Stimulated activated CD4-positive, alpha-beta T cell treated with anti-CD3 and anti-CD28 coated beads, Interleukin-4, amount 100 ng/mL, for 1 hour (primary cell): ENCODE data around the gene CPLX1.
"Not testable (repeated sequence)": the region's sequence is repeated elsewhere in the genome, so short reads cannot be mapped to it uniquely, and the experiment has no call there.

Source experiments
- DNase-seq: peaks from one replicate; pipeline ENCODE4 v3.0.0-alpha.2; 2020

CPLX1 gene

DNA sequence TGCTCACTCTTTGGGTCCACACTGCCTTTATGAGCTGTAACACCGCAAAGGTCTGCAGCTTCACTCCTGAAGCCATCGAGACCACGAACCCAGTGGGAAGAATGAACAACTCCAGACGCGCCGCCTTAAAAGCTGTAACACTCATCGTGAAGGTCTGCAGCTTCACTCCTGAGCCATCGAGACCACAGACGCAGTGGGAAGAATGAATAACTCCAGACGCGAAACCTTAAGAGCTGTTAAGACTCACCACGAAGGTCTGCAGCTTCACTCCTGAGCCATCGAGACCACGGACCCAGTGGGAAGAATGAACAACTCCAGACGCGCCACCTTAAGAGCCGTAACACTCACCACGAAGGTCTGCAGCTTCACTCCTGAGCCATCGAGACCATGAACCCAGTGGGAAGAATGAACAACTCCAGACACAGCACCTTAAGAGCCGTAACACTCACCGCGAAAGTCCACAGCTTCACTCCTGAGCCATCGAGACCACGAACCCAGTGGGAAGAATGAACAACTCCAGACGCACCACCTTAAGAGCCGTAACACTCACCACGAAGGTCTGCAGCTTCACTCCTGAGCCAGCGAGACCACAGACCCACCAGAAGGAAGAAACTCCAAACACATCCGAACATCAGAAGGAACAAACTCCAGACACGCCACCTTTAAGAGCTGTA is 51.4 kb downstream of the CPLX1 start:
- not testable (repeated sequence) for DNase-seq

DNA sequence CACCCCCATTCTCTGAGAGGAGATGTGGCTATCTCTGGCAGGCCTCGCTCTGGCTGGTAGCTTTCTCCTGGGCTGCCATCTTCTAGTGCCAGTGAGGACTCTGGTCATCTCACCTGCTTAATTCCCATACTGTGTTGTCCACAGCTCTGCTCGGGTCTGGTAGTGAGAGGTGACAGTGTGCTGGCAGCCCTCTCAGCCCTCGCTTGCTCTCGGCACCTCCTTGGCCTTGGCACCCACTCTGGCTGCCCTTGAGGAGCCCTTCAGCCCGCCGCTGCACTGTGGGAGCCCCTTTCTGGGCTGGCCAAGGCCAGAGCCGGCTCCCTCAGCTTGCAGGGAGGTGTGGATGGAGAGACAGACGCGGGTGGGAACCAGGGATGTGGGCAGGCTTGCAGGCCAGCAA is 52.7 kb downstream of the CPLX1 start:
- no peak for DNase-seq

GRCh38 chr4:772776-773175 is 53.2 kb downstream of the CPLX1 start:
- DNase-seq = no peak

DNA sequence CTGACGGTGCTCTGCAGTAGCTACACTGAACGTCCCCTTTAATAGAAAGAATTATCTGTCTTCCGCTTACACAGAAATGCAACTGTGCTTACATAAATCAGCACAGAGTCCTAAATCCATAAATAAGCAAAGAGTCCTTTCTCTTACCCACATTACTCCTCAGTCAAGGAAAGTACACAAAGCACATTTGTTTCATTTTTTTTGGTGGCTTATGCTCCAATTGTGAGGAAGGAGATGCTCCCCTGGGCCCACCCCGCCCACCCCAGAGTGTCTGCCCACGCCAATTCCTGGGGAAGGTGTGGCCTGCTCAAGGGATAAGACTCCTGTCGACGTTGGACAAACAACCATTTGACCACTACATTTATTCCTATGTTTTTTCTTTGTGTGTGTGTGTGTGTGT is 53.8 kb downstream of the CPLX1 start:
- DNase-seq = no peak

- no peak for DNase-seq
Measured at GRCh38 chr4:771464-771863, 54.5 kb downstream of the CPLX1 start.

GRCh38 chr4:770022-770421 is 55.9 kb downstream of the CPLX1 start:
- DNase-seq = no peak

DNA sequence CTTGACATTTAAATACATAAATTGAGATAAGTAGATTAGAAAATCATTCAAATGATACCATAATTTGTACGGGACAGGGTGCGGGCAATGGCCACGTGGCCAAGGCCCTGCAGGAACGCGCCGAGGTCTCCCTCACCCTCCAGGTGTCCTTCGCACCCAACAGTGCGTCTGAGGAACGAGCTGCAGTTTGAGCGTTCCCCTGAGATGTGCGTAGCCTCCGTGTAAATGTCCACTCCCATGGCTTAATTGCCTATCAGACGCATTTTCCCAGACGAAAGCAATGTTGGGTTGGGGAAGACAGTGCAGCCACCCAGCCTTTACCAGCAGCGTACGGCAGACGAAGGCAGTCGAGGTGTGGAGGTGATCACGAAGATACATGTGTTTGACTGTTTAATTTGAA is 56.4 kb downstream of the CPLX1 start:
- DNase-seq = no peak

- no peak for DNase-seq
Measured at GRCh38 chr4:768995-769394, 56.9 kb downstream of the CPLX1 start.

DNA sequence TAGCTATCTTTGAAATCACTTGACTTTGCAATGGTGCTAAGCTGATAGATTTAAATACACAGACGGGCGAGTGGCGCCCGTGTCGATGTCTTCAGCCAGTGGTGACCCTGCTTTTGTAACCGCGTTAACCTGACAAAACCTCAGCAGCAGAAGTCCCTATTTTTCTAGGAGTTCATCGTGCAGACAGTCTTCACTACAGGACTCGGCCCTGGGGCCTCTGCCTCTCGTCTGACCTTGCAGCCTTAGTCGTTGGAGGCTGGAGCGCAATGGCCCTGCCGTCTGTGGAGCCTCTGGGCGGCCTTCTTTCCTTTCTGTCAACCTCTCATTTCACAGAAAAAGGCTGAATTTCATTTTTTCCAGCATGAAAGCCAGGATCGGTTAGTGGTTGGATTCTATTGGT is 57.9 kb downstream of the CPLX1 start:
- no peak for DNase-seq

DNA sequence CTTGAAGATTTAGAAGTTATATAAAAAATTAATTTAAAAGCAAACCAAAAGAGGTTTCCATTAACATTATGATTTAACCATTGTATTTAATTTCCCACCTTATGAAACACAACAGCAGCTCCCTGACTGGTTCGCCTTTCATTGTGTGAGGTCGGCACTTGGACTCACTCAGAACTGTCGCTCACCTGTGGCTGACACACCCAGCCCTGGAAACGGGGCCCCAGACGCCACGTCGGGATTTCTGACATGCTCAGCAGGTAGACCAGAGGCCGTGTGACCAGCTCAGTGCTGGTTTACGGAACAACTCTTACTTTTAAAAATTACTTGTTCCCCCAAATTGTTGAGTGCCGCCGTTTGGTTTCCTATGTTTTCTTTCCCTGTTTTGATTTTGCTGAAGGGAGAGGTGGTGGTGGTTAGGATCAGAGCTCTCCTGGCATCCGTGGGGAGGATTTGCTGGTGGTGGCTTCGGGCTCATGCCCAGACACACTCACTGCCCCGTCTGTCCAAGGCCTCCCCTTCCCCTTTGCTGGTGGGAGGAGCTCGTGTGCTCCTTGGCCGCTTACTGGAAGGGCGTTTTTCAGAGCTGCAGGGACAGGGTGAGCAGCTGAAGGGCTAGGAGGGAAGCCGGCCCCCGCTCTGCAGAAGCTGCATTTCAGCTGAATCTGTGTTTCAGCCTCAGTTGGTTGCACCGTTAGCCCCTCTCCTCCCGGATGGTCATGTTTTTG is 59.2 kb downstream of the CPLX1 start:
- DNase-seq = no peak

GRCh38 chr4:766152-766515 is 59.8 kb downstream of the CPLX1 start:
- no peak for DNase-seq

DNA sequence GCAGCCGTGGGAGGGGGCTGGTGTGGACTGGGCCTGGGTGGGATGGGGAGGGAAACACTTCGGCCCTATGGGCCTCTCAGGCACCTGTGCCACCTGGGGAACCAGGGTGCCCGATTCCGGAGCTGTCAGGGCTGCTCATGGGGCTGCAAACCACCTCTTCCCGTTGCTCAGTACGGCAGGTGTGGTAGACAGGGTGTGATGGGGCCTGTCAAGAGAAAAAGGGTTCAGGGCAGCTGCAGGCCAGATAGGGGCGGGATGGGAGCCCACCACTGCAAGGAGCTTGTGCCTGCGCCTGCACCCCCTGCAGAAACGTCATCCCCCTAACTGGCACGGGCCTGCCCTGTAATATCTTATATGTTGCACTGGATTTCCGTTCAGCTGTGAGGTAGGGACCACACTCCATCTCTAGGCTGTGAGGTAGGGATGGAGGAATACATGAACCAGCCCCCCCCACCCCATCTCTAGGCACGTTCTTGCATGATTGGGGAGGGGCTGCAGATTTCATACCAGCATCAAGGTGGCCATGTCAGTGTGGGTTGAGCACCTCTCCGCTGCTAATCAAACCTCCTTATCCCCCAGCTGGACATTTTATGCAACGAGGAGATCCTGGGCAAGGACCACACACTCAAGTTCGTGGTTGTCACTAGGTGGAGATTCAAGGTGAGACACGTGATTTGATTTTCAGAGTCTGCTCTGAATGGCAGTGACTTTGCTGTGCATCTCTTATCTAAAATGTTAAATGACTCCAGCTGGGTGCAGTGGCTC is 61.3 kb downstream of the CPLX1 start:
- no peak for DNase-seq

- no peak for DNase-seq
Measured at GRCh38 chr4:763922-764321, 62.0 kb downstream of the CPLX1 start.

DNA sequence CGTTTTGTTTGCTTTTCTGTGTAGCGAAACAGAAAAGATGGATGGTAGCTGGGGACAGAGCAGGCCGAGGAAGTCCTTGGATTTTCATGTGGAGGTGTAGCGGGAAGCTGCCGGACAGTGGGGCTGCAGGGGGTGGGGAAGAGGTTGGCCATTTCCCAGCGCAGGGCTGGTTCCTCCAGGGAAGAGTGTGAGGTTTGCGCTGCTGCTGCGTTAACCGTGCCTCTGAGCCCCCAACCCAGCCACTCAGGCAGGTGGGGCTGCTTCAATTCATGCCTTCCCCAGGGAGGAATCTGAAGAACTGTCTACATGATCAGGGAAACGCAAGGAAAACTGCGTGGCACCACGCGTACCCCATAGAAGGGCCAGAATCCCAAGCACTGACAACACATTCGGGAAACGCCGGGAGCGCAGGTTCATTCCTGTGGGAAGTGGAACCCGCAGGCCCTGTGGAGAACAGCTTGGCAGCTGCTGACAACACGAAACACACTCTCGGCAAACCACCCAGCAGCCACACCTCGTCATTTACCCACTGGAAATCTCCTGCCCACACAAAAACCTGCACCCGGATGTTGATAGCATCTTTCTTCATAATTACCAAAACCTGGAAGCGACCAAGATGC is 62.6 kb downstream of the CPLX1 start:
- DNase-seq = no peak

GRCh38 chr4:762211-763190 is 63.4 kb downstream of the CPLX1 start:
- DNase-seq = no peak

DNA sequence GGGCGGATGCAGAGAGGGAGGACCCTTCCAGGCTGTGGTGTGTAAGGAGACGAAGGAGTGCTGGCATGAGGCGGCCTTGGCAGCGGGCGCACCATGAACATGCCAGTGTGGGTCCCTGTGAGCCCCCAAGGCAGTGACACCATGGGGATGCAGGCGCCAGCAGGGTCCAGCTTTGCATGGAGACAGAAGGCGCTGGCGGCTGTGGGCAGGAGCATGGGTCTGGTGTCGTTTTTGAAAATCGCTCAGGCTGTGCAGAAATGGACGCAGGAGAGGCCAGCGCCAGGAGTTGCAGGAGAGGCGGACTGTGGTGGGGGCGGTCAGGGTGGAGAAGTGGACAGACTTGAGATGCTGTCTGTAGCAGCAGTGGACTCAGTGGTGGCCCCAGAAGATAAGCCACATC is 64.2 kb downstream of the CPLX1 start:
- DNase-seq = no peak

DNA sequence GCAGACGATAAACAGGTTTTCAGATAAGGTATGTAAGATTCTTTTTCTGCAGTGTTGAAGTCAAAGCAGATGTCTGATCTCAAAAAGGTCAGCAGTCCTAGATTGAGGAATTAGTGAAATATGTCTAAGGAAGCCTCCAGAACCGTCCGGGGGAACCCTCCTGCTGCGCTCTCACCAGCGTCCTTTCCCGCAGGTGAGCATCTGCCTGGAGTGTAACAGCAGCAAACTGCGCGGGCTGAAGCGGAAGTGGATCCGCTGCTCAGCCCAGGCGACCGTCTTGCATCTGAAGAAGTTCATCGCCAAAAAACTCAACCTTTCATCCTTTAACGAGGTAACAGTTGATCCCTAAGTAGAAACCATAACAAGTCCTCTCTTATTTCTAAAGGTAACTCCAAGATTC is 64.8 kb downstream of the CPLX1 start:
- DNase-seq = no peak

GRCh38 chr4:760616-761015 is 65.3 kb downstream of the CPLX1 start:
- no peak for DNase-seq

- not testable (repeated sequence) for DNase-seq
Measured at GRCh38 chr4:759810-760209, 66.1 kb downstream of the CPLX1 start.

- no peak for DNase-seq
Measured at GRCh38 chr4:757111-757510, 68.8 kb downstream of the CPLX1 start.

DNA sequence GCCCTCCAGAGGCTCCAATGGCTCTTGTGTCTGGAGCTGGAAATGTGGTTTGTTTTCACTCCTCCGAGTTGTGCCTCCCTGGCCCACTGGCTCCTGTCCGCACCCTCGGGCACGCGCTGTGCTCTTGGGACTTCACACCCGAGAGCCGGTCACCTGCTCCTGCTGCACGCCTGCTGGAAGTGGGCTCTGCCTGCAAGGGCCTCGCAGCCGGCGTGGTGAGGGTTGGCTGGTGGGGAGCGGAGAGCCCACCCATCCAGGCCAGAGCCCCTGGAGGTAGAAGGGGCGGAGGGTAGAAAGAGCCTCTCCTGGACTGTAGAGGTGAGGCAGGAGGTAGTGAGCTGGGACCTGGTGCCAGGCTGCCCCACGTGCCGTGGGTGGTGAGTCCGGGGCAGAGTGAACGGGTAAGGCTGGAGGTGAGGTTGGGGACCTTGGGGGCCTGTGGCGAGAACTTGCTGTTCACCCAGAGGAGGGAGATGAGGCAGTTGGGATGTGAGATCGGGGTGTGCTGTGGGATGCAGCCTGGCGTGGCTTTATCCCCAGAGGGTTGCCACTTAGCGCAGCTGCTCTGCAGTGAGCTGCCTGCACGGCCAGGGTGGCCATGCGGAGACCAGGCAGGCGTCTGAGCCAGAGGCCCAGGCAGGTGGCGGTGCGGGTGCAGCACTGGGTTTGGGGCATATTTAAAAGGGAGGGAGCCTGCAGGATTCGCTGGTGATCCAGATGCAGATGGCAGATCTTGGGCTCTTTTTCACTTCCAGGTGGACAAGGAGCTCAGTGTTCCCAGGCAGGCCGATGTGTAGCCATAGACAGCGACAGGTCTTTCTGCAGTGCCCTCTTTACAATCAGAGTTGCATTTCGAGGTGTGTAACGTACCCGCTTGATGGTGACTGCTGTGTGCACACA is 71.5 kb downstream of the CPLX1 start:
- DNase-seq = no peak
